HEK293 (cell line): Measurements from ENCODE around the gene DMD.

Experiments used
- CTCF ChIA-PET: fragments of 350-600 bp; formaldehyde crosslinking; extraction: SDS; loops from one replicate; lab custom pipeline; 2021; ENCODE audit warnings: antibody characterized with exemption; lab: Yijun Ruan, JAX
- POLR2A ChIA-PET: fragments of 300-600 bp; formaldehyde crosslinking; extraction: SDS; loops from one replicate; lab custom pipeline; 2020; ENCODE audit warnings: antibody characterized with exemption, inconsistent platforms; lab: Yijun Ruan, JAX
- H3K27ac ChIP-seq: fragments of 200-500 bp; sonication (Bioruptor generic); 2 replicates; pipeline ENCODE4 v1.5.1; 2014; ENCODE audit warnings: low read depth, low read length, control low read depth, inconsistent platforms; ENCODE audit errors: extremely low read depth
- H3K36me3 ChIP-seq, 2 experiments: fragments of 200-500 bp in 1 of 2; sonication (Bioruptor generic) in 1 of 2; 1 replicate in 1 of 2; 2 replicates in 1 of 2; pipeline ENCODE4 v1.5.1; 2014 to 2017; ENCODE audit warnings: inconsistent platforms in 2 of 2, low read length in 2 of 2; ENCODE audit not compliant: control insufficient read depth in 2 of 2, insufficient read depth in 1 of 2
- H3K4me1 ChIP-seq: fragments of 200-500 bp; sonication (Bioruptor generic); 2 replicates; pipeline ENCODE4 v1.5.1; 2014; ENCODE audit warnings: mild to moderate bottlenecking, low read length, inconsistent platforms; ENCODE audit not compliant: control insufficient read depth, insufficient read depth
- H3K4me3 ChIP-seq: 2 replicates; pipeline ENCODE4 v1.5.1; 2011; ENCODE audit warnings: low read depth, mild to moderate bottlenecking, control low read depth, low read length, moderate library complexity
- H3K9me3 ChIP-seq: fragments of 200-500 bp; sonication (Bioruptor generic); 2 replicates; pipeline ENCODE4 v1.5.1; 2014; ENCODE audit warnings: low read depth, low read length, inconsistent platforms; ENCODE audit not compliant: control insufficient read depth, insufficient read depth
- HOXC10 ChIP-seq: sonication (generic); formaldehyde crosslinking; IDR thresholded peaks from 2 replicates; pipeline ENCODE4 v1.8.1; 2023; ENCODE audit warnings: mild to moderate bottlenecking, missing genetic modification reagents
- IKZF3 ChIP-seq: fragments of 450-650 bp; IDR thresholded peaks from 2 replicates; pipeline ENCODE4 v1.5.0; 2018; ENCODE audit warnings: missing biosample characterization, mild to moderate bottlenecking, missing genetic modification characterization, moderate library complexity
- KLF9 ChIP-seq: fragments of 450-650 bp; formaldehyde crosslinking; IDR thresholded peaks from 2 replicates; pipeline ENCODE4 v1.5.1; 2016; ENCODE audit warnings: missing biosample characterization, missing genetic modification characterization, low read depth
- MYNN ChIP-seq: fragments of 450-650 bp; formaldehyde crosslinking; IDR thresholded peaks from 2 replicates; pipeline ENCODE4 v1.5.1; 2016; ENCODE audit warnings: missing biosample characterization, missing genetic modification characterization, borderline replicate concordance
- OVOL3 ChIP-seq: fragments of 450-650 bp; formaldehyde crosslinking; IDR thresholded peaks from 2 replicates; pipeline ENCODE4 v1.5.1; 2016; ENCODE audit warnings: missing biosample characterization, missing genetic modification characterization
- REPIN1 ChIP-seq: fragments of 450-650 bp; formaldehyde crosslinking; IDR thresholded peaks from 2 replicates; pipeline ENCODE4 v1.5.1; 2017; ENCODE audit warnings: missing biosample characterization, missing genetic modification characterization, low read depth
- SCRT2 ChIP-seq: fragments of 450-650 bp; formaldehyde crosslinking; IDR thresholded peaks from 2 replicates; pipeline ENCODE4 v1.5.1; 2016; ENCODE audit warnings: missing biosample characterization, missing genetic modification characterization
- ZBTB8A ChIP-seq: fragments of 450-650 bp; formaldehyde crosslinking; IDR thresholded peaks from 2 replicates; pipeline ENCODE4 v1.5.1; 2016; ENCODE audit warnings: missing biosample characterization, missing genetic modification characterization
- ZNF211 ChIP-seq: fragments of 450-650 bp; formaldehyde crosslinking; IDR thresholded peaks from 2 replicates; pipeline ENCODE4 v1.5.1; 2016; ENCODE audit warnings: low read depth, missing biosample characterization, missing genetic modification characterization
- ZNF239 ChIP-seq: fragments of 450-650 bp; formaldehyde crosslinking; IDR thresholded peaks from 2 replicates; pipeline ENCODE4 v1.5.1; 2016; ENCODE audit warnings: missing biosample characterization, missing genetic modification characterization
- ZNF292 ChIP-seq: fragments of 450-650 bp; formaldehyde crosslinking; IDR thresholded peaks from 2 replicates; pipeline ENCODE4 v1.5.1; 2016; ENCODE audit warnings: low read depth, missing biosample characterization, missing genetic modification characterization, borderline replicate concordance
- ZNF335 ChIP-seq: fragments of 450-650 bp; formaldehyde crosslinking; conservative IDR thresholded peaks from 2 replicates; pipeline ENCODE4 v1.5.1; 2016; ENCODE audit warnings: missing biosample characterization, missing genetic modification characterization
- ZNF561 ChIP-seq: fragments of 450-650 bp; IDR thresholded peaks from 2 replicates; pipeline ENCODE4 v1.5.1; 2018; ENCODE audit warnings: missing biosample characterization, missing genetic modification characterization, borderline replicate concordance
- ZNF585B ChIP-seq: fragments of 450-650 bp; formaldehyde crosslinking; IDR thresholded peaks from 2 replicates; pipeline ENCODE4 v1.5.1; 2016; ENCODE audit warnings: missing biosample characterization, missing genetic modification characterization
- ZNF629 ChIP-seq: fragments of 450-650 bp; formaldehyde crosslinking; IDR thresholded peaks from 2 replicates; pipeline ENCODE4 v1.5.1; 2017; ENCODE audit warnings: missing biosample characterization, missing genetic modification characterization
- ZNF670 ChIP-seq: fragments of 450-650 bp; formaldehyde crosslinking; IDR thresholded peaks from 2 replicates; pipeline ENCODE4 v1.5.1; 2016; ENCODE audit warnings: missing biosample characterization, missing genetic modification characterization, low read depth
- ZNF701 ChIP-seq: fragments of 450-650 bp; formaldehyde crosslinking; IDR thresholded peaks from 2 replicates; pipeline ENCODE4 v1.5.1; 2016; ENCODE audit warnings: missing biosample characterization, missing genetic modification characterization
- TF ChIP-seq, protein P1 (sequence below): fragments of 450-650 bp; formaldehyde crosslinking; IDR thresholded peaks from 2 replicates; pipeline ENCODE4 v1.5.1; 2016; ENCODE audit warnings: missing biosample characterization, missing genetic modification characterization, low read depth
- TF ChIP-seq, protein P2 (sequence below): fragments of 450-650 bp; formaldehyde crosslinking; IDR thresholded peaks from 2 replicates; pipeline ENCODE4 v1.5.1; 2016; ENCODE audit warnings: missing biosample characterization, missing genetic modification characterization
- TF ChIP-seq, protein P3 (sequence below): fragments of 450-650 bp; formaldehyde crosslinking; IDR thresholded peaks from 2 replicates; pipeline ENCODE4 v1.5.1; 2016; ENCODE audit warnings: missing biosample characterization, missing genetic modification characterization
- TF ChIP-seq, protein P4 (sequence below): fragments of 450-650 bp; formaldehyde crosslinking; IDR thresholded peaks from 2 replicates; pipeline ENCODE4 v1.5.1; 2016; ENCODE audit warnings: missing biosample characterization, missing genetic modification characterization
- TF ChIP-seq, protein P5 (sequence below): fragments of 450-650 bp; formaldehyde crosslinking; IDR thresholded peaks from 2 replicates; pipeline ENCODE4 v1.5.1; 2016; ENCODE audit warnings: missing biosample characterization, missing genetic modification characterization
- TF ChIP-seq, protein P6 (sequence below): fragments of 450-650 bp; IDR thresholded peaks from 2 replicates; pipeline ENCODE4 v1.5.1; 2018; ENCODE audit warnings: missing biosample characterization, mild to moderate bottlenecking, missing genetic modification characterization
- TF ChIP-seq, protein P7 (sequence below): fragments of 450-650 bp; formaldehyde crosslinking; IDR thresholded peaks from 2 replicates; pipeline ENCODE4 v1.5.1; 2016; ENCODE audit warnings: missing biosample characterization, missing genetic modification characterization

The DMD gene

DNA sequence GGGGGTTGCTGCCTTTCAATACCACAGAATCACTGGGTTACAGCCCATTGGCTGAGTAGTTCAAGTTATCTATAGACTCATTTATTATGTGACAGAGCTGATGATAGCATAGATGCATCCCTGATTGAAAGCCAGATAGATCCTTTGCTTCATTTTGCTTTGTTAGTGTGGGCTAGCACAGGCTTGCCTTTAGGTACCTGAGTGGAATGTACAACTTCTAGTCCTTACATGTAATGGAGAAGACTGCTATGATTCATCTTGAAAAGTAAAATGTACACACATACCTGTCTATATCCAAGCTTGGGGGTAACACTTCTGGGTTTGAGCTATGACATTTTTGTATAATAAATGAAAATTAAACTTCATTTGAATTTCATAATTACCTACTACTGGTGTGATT lies 1913.5 kb downstream of the DMD start (continued):
- TF ChIP-seq, protein P1, sequence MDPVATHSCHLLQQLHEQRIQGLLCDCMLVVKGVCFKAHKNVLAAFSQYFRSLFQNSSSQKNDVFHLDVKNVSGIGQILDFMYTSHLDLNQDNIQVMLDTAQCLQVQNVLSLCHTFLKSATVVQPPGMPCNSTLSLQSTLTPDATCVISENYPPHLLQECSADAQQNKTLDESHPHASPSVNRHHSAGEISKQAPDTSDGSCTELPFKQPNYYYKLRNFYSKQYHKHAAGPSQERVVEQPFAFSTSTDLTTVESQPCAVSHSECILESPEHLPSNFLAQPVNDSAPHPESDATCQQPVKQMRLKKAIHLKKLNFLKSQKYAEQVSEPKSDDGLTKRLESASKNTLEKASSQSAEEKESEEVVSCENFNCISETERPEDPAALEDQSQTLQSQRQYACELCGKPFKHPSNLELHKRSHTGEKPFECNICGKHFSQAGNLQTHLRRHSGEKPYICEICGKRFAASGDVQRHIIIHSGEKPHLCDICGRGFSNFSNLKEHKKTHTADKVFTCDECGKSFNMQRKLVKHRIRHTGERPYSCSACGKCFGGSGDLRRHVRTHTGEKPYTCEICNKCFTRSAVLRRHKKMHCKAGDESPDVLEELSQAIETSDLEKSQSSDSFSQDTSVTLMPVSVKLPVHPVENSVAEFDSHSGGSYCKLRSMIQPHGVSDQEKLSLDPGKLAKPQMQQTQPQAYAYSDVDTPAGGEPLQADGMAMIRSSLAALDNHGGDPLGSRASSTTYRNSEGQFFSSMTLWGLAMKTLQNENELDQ = no peak
- no peak for TF ChIP-seq HOXC10 (CRISPR knock-in tag)

DNA sequence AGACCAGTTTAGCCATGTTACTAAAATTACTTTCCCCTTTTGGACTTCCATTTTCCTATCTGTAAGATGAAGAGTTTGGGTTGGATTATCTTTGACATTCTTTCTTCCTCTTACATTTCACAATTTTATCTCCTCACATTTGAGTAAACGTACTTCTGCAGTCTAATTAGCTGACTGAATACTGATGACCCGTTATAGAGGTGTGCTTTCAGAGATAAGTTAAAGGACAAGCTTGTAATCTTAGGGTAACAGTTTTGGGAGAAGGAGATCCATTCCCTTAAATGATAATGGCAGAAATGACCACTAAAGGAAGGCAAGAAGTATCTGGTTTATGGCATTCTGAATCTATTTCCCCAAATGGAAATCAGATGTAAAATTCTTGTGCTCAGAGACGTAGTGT lies 1916.9 kb downstream of the DMD start:
- H3K4me3 ChIP-seq = no peak overlapping the region
- H3K9me3 ChIP-seq = no peaks in the 10 kb centered on the region
- H3K4me1 ChIP-seq = no peaks in the 10 kb centered on the region
- no peak overlapping the region for H3K27ac ChIP-seq
- TF ChIP-seq, protein P2, sequence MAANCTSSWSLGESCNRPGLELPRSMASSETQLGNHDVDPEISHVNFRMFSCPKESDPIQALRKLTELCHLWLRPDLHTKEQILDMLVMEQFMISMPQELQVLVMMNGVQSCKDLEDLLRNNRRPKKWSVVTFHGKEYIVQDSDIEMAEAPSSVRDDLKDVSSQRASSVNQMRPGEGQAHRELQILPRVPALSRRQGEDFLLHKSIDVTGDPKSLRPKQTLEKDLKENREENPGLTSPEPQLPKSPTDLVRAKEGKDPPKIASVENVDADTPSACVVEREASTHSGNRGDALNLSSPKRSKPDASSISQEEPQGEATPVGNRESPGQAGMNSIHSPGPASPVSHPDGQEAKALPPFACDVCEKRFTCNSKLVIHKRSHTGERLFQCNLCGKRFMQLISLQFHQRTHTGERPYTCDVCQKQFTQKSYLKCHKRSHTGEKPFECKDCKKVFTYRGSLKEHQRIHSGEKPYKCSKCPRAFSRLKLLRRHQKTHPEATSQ (tag by site-specific recombination) = no peak
- TF ChIP-seq ZNF335 (no peak), REPIN1 (no peak), IKZF3 (no peak), KLF9 (tag by site-specific recombination) (no peak), ZNF239 (tag by site-specific recombination) (no peak), OVOL3 (tag by site-specific recombination) (no peak), ZBTB8A (tag by site-specific recombination) (no peak), SCRT2 (no peak), ZNF585B (tag by site-specific recombination) (no peak), ZNF292 (no peak)
- TF ChIP-seq, protein P3, sequence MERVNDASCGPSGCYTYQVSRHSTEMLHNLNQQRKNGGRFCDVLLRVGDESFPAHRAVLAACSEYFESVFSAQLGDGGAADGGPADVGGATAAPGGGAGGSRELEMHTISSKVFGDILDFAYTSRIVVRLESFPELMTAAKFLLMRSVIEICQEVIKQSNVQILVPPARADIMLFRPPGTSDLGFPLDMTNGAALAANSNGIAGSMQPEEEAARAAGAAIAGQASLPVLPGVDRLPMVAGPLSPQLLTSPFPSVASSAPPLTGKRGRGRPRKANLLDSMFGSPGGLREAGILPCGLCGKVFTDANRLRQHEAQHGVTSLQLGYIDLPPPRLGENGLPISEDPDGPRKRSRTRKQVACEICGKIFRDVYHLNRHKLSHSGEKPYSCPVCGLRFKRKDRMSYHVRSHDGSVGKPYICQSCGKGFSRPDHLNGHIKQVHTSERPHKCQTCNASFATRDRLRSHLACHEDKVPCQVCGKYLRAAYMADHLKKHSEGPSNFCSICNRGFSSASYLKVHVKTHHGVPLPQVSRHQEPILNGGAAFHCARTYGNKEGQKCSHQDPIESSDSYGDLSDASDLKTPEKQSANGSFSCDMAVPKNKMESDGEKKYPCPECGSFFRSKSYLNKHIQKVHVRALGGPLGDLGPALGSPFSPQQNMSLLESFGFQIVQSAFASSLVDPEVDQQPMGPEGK (tag by site-specific recombination) = no peak
- TF ChIP-seq, protein P4, sequence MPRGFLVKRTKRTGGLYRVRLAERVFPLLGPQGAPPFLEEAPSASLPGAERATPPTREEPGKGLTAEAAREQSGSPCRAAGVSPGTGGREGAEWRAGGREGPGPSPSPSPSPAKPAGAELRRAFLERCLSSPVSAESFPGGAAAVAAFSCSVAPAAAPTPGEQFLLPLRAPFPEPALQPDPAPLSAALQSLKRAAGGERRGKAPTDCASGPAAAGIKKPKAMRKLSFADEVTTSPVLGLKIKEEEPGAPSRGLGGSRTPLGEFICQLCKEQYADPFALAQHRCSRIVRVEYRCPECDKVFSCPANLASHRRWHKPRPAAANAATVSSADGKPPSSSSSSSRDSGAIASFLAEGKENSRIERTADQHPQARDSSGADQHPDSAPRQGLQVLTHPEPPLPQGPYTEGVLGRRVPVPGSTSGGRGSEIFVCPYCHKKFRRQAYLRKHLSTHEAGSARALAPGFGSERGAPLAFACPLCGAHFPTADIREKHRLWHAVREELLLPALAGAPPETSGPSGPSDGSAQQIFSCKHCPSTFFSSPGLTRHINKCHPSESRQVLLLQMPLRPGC (tag by site-specific recombination) = no peak
- TF ChIP-seq, protein P5, sequence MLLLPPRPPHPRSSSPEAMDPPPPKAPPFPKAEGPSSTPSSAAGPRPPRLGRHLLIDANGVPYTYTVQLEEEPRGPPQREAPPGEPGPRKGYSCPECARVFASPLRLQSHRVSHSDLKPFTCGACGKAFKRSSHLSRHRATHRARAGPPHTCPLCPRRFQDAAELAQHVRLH (tag by site-specific recombination) = no peak
- CTCF ChIA-PET = no interaction called here
- no peaks in the 10 kb centered on the region for H3K36me3 ChIP-seq
- POLR2A ChIA-PET = no interaction called here

DNA sequence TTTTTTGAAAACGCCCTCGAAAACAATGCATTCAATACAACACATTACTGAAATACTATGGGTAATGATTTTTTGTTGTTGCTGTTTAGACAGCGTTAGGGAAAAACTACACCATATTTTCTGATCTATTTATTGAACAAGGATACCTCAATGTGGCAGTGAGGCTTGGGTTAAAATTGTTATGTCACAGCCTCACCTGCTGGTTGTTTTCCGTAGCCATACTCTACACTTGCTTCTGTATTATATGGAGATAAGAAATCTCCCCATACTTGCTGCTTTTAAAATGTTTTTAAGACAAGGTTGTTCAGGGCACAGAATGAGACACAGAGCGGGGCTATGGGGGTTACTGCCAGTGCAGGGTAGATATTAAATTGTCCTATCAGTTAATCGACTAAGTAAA lies 1917.9 kb downstream of the DMD start:
- Histone ChIP-seq H3K4me3 (no peak overlapping the region), H3K9me3 (no peaks in the 10 kb centered on the region), H3K36me3 (no peaks in the 10 kb centered on the region), H3K27ac (no peak overlapping the region), H3K4me1 (no peaks in the 10 kb centered on the region)
- POLR2A ChIA-PET = no interaction called here
- CTCF ChIA-PET = no interaction called here
- TF ChIP-seq MYNN (tag by site-specific recombination) = no peak
- no peak for TF ChIP-seq ZNF561 (tag by site-specific recombination)
- TF ChIP-seq ZNF670 (tag by site-specific recombination) = no peak
- TF ChIP-seq ZNF701 = no peak
- no peak for TF ChIP-seq ZNF211 (tag by site-specific recombination)
- TF ChIP-seq, protein P6, sequence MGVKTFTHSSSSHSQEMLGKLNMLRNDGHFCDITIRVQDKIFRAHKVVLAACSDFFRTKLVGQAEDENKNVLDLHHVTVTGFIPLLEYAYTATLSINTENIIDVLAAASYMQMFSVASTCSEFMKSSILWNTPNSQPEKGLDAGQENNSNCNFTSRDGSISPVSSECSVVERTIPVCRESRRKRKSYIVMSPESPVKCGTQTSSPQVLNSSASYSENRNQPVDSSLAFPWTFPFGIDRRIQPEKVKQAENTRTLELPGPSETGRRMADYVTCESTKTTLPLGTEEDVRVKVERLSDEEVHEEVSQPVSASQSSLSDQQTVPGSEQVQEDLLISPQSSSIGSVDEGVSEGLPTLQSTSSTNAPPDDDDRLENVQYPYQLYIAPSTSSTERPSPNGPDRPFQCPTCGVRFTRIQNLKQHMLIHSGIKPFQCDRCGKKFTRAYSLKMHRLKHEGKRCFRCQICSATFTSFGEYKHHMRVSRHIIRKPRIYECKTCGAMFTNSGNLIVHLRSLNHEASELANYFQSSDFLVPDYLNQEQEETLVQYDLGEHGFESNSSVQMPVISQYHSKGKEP = no peak
- TF ChIP-seq ZNF629 (tag by site-specific recombination) = no peak
- TF ChIP-seq, protein P7, sequence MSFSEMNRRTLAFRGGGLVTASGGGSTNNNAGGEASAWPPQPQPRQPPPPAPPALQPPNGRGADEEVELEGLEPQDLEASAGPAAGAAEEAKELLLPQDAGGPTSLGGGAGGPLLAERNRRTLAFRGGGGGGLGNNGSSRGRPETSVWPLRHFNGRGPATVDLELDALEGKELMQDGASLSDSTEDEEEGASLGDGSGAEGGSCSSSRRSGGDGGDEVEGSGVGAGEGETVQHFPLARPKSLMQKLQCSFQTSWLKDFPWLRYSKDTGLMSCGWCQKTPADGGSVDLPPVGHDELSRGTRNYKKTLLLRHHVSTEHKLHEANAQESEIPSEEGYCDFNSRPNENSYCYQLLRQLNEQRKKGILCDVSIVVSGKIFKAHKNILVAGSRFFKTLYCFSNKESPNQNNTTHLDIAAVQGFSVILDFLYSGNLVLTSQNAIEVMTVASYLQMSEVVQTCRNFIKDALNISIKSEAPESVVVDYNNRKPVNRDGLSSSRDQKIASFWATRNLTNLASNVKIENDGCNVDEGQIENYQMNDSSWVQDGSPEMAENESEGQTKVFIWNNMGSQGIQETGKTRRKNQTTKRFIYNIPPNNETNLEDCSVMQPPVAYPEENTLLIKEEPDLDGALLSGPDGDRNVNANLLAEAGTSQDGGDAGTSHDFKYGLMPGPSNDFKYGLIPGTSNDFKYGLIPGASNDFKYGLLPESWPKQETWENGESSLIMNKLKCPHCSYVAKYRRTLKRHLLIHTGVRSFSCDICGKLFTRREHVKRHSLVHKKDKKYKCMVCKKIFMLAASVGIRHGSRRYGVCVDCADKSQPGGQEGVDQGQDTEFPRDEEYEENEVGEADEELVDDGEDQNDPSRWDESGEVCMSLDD (tag by site-specific recombination) = no peak
